SU-DHL-6 (cell line): ENCODE results near the gene CCER1.
A peak's percentile ranks its signal among the peaks of the same experiment; 100 is the strongest.

Source experiments
- EZH2phosphoT487 ChIP-seq: fragments of 200-600 bp; sonication (generic), shearing (Covaris generic); conservative IDR thresholded peaks from 2 replicates; pipeline ENCODE4 v1.6.1; 2018; ENCODE audit warnings: mild to moderate bottlenecking, antibody characterized with exemption, low read length, moderate library complexity, mixed read lengths
- TF ChIP-seq, protein P1 (sequence below): fragments of 200-600 bp; sonication (generic); IDR thresholded peaks from one replicate; pipeline ENCODE4 v1.5.1; 2017; ENCODE audit warnings: antibody characterized with exemption, mild to moderate bottlenecking, low read length, moderate library complexity; ENCODE audit not compliant: insufficient read depth, poor library complexity, severe bottlenecking

DNA sequence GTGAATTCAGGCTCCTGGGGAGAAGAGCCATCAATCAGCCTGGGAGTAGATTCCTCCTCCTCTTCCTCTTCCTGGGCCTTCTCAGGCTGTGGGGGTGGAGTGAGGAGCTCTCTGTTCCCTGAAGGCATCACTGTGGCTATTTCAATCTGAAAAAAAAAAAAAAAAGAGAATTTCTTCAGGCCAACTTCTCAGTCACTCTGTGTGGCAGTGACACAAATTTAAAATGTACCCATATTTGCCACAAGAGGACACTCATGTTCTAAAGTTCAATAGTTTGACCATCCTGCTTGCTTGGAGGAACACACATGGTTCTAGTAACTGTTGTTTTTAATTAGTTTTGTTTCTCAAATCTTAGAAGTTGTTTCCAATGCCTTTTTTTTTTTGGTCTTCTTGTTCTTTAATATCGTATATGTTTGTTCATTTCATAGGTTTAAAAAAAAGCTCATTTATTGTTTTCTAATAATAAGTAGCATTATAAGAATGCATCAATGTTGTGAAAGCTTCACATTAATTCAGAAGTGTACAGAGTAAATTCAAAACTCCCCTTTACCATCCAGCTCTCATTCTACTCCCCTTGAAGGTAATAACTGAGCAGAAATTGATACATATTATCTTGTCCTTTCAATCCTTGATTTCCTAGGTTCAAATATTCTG is 23.3 kb upstream of the CCER1 start:
- TF ChIP-seq, protein P1, sequence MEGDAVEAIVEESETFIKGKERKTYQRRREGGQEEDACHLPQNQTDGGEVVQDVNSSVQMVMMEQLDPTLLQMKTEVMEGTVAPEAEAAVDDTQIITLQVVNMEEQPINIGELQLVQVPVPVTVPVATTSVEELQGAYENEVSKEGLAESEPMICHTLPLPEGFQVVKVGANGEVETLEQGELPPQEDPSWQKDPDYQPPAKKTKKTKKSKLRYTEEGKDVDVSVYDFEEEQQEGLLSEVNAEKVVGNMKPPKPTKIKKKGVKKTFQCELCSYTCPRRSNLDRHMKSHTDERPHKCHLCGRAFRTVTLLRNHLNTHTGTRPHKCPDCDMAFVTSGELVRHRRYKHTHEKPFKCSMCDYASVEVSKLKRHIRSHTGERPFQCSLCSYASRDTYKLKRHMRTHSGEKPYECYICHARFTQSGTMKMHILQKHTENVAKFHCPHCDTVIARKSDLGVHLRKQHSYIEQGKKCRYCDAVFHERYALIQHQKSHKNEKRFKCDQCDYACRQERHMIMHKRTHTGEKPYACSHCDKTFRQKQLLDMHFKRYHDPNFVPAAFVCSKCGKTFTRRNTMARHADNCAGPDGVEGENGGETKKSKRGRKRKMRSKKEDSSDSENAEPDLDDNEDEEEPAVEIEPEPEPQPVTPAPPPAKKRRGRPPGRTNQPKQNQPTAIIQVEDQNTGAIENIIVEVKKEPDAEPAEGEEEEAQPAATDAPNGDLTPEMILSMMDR: peak; percentile 13
- no peak for TF ChIP-seq EZH2phosphoT487
